Naive B cell (primary cell): ENCODE measurements around the gene HMCN2. TPM values are rescaled to one million over a fixed set of nuclear protein-coding genes. Genes with fewer than 3 reads are reported as not detected.
A peak's percentile ranks its signal among the peaks of the same experiment; 100 is the strongest.

ENCODE experiments used
- ATAC-seq, 2 donors: fragments of 150-1000 bp; cut with Tn5 transposase; 2 replicates each; pipeline ENCODE4 v1.10.0; 2021; ENCODE audit warnings: low read depth in 2 of 2, mild to moderate bottlenecking in 2 of 2, moderate library complexity in 2 of 2
- DNase-seq: peaks from one replicate; pipeline ENCODE4 v3.0.0; 2022
- H3K27ac Mint-ChIP-seq, 6 donors: one replicate each; pipeline ENCODE4 v1.8.0; 2020 to 2022; ENCODE audit warnings: mild to moderate bottlenecking in 6 of 6, mixed read lengths in 6 of 6, moderate library complexity in 5 of 6, inconsistent platforms in 2 of 6
- H3K27me3 Mint-ChIP-seq, 3 donors: one replicate each; pipeline ENCODE4 v1.8.0; 2021 to 2022; ENCODE audit warnings: mixed read lengths in 3 of 3, mild to moderate bottlenecking in 1 of 3
- H3K36me3 Mint-ChIP-seq, 2 donors: one replicate each; pipeline ENCODE4 v1.8.0; 2020 to 2022; ENCODE audit warnings: mixed read lengths in 2 of 2, inconsistent platforms in 1 of 2, mild to moderate bottlenecking in 1 of 2
- H3K4me1 Mint-ChIP-seq, 3 donors: one replicate each; pipeline ENCODE4 v1.8.0; 2020 to 2022; ENCODE audit warnings: mixed read lengths in 3 of 3, inconsistent platforms in 1 of 3, mild to moderate bottlenecking in 1 of 3, moderate library complexity in 1 of 3
- H3K4me3 Mint-ChIP-seq, 8 donors: one replicate each; pipeline ENCODE4 v1.8.0; 2020 to 2022; ENCODE audit warnings: mild to moderate bottlenecking in 8 of 8, mixed read lengths in 8 of 8, moderate library complexity in 8 of 8, inconsistent platforms in 2 of 8
- H3K9me3 Mint-ChIP-seq, 7 donors: one replicate each; pipeline ENCODE4 v1.8.0; 2020 to 2022; ENCODE audit warnings: mixed read lengths in 7 of 7, mild to moderate bottlenecking in 5 of 7, inconsistent platforms in 2 of 7, moderate library complexity in 1 of 7
- polyA plus RNA-seq, 6 donors: library from polyadenylated mRNA; unstranded; fragments of 300-500 nt; fragmentation: Illumina TruSeq; gene quantifications; one replicate each; pipeline ENCODE4 v1.2.3, GENCODE V29; 2021; ENCODE audit warnings: low read depth in 6 of 6

HMCN2 gene, protein sequence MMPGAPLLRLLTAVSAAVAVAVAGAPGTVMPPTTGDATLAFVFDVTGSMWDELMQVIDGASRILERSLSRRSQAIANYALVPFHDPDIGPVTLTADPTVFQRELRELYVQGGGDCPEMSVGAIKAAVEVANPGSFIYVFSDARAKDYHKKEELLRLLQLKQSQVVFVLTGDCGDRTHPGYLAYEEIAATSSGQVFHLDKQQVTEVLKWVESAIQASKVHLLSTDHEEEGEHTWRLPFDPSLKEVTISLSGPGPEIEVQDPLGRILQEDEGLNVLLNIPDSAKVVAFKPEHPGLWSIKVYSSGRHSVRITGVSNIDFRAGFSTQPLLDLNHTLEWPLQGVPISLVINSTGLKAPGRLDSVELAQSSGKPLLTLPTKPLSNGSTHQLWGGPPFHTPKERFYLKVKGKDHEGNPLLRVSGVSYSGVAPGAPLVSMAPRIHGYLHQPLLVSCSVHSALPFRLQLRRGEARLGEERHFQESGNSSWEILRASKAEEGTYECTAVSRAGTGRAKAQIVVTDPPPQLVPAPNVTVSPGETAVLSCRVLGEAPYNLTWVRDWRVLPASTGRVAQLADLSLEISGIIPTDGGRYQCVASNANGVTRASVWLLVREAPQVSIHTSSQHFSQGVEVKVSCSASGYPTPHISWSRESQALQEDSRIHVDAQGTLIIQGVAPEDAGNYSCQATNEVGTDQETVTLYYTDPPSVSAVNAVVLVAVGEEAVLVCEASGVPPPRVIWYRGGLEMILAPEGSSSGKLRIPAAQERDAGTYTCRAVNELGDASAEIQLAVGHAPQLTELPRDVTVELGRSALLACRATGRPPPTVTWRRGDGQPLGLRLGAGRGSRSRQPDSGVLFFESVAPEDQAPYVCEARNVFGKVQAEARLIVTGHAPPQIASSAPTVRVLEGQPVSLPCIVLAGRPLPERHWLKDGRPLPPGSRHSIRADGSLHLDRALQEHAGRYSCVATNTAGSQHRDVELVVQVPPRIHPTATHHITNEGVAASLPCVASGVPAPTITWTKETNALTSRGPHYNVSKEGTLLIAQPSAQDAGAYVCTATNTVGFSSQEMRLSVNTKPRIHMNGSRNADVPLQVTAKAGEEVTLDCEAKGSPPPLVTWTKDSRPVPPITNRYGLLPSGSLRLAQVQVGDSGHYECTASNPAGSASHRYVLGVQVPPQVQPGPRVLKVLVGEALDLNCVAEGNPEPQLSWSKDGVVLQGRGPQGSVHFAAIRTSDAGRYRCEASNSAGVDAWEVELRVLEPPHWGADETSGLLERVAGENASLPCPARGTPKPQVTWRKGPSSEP (N-terminal part only)
- polyA plus RNA-seq, result not detected

DNA sequence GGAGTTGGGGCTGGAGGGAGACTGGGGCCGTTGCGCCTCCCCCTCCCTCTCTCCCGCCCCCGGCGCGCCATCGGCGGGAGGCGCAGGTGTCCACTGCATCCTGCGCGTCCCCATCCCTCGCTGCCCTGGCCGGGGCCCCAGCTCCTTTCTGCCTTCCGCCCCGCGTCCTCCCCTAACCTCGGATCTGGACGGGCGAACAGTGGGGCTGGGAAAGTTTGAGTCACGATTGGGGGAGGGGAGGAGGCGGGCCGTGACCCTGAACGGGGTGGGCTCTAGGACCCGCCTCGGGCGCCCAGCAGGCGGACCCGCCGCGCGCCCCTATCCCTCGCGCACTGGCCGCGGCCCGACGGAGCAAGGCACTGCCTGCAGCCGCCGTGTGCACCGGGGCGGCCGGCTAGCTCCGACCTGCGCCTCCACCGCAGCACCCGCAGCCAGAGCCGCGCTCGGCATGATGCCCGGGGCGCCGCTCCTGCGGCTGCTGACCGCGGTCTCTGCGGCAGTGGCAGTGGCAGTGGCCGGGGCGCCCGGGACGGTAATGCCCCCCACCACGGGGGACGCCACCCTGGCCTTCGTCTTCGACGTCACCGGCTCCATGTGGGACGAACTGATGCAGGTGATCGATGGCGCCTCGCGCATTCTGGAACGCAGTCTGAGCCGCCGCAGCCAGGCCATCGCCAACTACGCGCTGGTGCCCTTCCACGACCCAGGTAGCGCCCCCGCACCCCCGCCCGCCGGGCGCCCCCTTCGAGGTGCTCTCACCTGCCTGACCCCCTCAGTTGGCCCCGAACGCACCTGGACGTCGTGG is at the start of gene HMCN2:
Gene HMCN2, plus strand, starts transcription at position 330 of the 805 bp plus-strand sequence. Its CDS starts 119 bp downstream, at position 449.
- no peak within 1 kb of the TSS for H3K27ac Mint-ChIP-seq
- H3K4me3 Mint-ChIP-seq, result peak within 1 kb of the TSS in 5 of 8 donors; percentile 16 to 70 (median 51)
- peaks cover 59 to 85% (median 82%) of the 10 kb centered on the region in 3 donors for H3K27me3 Mint-ChIP-seq
- ATAC-seq, result no peak
- H3K9me3 Mint-ChIP-seq, result no peaks in the 10 kb centered on the region
- peaks cover 0 to 13% (median 8%) of the 10 kb centered on the region in 3 donors for H3K4me1 Mint-ChIP-seq
- DNase-seq, result no peak
- no peaks in the 10 kb centered on the region for H3K36me3 Mint-ChIP-seq

DNA sequence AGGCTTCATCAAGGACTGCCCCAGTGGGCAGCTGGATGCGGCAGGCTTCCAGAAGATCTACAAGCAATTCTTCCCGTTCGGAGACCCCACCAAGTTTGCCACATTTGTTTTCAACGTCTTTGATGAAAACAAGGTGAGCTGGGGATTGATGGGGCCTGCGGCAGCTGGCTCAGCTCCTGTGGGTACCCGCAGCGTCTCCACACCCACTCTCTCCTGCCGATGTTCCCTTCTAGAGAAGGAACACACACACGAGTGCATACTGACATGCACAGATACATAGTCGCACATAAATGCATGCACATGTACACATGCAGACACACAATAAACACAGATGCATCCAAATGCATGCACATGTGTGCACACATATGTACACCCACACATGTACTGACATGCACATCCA is 47.7 kb upstream of the HMCN2 start:
- no peak overlapping the region for H3K4me3 Mint-ChIP-seq
- no peaks in the 10 kb centered on the region for H3K4me1 Mint-ChIP-seq
- no peaks in the 10 kb centered on the region for H3K36me3 Mint-ChIP-seq
- H3K9me3 Mint-ChIP-seq, result no peaks in the 10 kb centered on the region
- H3K27me3 Mint-ChIP-seq, result peaks cover 0 to 5% (median 0%) of the 10 kb centered on the region in 3 donors
- no peak overlapping the region for H3K27ac Mint-ChIP-seq
- no peak for DNase-seq
- no peak for ATAC-seq

DNA sequence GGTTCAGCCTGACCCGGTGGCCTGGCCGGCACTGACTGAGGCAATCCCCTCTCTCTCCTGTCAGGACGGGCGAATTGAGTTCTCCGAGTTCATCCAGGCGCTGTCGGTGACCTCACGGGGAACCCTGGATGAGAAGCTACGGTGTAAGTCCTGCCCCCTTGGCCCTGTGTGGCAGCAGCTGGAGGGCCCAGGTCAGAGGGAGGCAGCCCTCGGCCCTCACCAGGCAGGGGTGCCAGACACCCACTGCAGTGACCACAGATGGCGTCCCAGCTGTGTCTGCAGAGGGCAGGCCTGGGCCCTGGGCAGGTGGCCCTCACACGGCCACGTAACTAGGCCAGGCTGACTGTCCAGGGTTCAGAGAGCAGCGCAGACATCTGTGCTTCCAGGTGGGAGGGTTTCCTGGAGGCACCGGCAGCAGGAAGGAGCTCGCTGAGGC is 45.9 kb upstream of the HMCN2 start:
- Mint-ChIP-seq H3K36me3 (no peaks in the 10 kb centered on the region), H3K27me3 (peaks cover 0 to 5% (median 0%) of the 10 kb centered on the region in 3 donors), H3K9me3 (no peaks in the 10 kb centered on the region), H3K27ac (no peak overlapping the region), H3K4me1 (no peaks in the 10 kb centered on the region), H3K4me3 (no peak overlapping the region)
- DNase-seq (no peak), ATAC-seq (no peak)

DNA sequence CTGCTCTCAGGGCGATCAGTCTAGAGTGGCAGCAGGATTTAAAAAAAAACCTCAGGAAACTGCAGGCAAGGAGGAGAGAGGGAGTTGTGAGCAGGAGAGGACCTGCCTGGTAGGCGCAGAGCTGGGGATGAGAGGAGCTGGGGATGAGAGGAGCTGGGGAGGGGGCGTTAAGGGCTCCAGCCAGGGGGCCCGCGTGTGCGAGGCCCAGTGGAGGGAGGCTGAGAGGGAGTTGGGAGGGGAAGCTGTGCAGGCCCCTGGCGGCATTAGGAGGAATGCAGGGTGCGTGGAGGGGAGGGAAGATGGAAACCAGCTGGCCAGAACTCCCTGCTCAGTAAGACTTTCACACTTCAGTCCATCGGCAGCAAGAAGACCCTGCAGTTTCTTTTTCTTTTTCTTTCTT is 45.2 kb upstream of the HMCN2 start:
- Mint-ChIP-seq H3K36me3 (no peaks in the 10 kb centered on the region), H3K4me3 (no peak overlapping the region), H3K27ac (no peak overlapping the region), H3K27me3 (no peaks in the 10 kb centered on the region), H3K9me3 (no peaks in the 10 kb centered on the region), H3K4me1 (no peaks in the 10 kb centered on the region)
- DNase-seq (no peak), ATAC-seq (no peak)

DNA sequence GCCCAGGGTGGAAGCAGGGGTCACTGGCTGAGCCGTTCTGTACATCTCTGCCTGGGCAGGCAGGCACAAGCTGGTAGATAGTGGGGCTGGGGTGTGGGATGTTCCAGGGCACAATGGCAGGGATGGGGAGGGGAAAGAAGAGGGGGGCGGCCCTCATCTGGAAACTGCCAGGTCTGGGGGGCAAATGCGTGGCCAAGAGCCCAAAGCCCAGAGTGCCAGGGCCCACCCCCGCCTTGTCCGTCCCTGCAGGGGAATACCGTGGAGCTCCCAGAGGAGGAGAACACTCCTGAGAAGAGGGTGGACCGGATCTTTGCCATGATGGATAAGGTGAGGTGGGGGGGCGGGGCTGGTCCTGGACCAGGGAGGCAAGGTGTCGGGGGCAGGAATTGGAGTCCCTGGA is 42.7 kb upstream of the HMCN2 start:
- H3K9me3 Mint-ChIP-seq, result peaks cover 0 to 10% (median 7%) of the 10 kb centered on the region in 7 donors
- H3K36me3 Mint-ChIP-seq, result no peaks in the 10 kb centered on the region
- peaks cover 0 to 4% (median 0%) of the 10 kb centered on the region in 3 donors for H3K27me3 Mint-ChIP-seq
- DNase-seq (no peak), ATAC-seq (no peak)
- no peak overlapping the region for H3K4me3 Mint-ChIP-seq
- no peaks in the 10 kb centered on the region for H3K4me1 Mint-ChIP-seq
- H3K27ac Mint-ChIP-seq, result no peak overlapping the region

DNA sequence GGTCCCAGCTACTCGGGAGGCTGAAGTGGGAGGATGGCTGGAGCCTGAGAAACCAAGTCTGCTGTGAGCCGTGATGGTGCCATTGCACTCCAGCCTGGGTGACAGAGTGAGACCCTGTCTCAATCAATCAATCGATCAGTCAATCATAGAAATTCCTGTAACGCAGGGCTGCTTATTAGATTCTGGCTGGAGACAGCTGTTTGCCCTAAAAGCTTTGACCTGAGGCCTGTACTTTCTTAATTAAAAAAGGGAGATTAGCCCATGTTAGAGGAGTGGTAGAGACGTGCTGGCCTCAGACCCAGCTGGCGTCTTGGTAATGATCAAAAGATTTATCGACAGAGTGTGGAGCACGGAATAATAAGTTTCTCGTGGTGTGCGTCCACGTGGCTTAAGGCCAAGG is 40.5 kb upstream of the HMCN2 start:
- DNase-seq (no peak), ATAC-seq (no peak)
- no peak overlapping the region for H3K4me3 Mint-ChIP-seq
- peaks cover 0 to 23% (median 18%) of the 10 kb centered on the region in 7 donors for H3K9me3 Mint-ChIP-seq
- H3K4me1 Mint-ChIP-seq, result no peaks in the 10 kb centered on the region
- H3K27me3 Mint-ChIP-seq, result peaks cover 0 to 4% (median 0%) of the 10 kb centered on the region in 3 donors
- H3K36me3 Mint-ChIP-seq, result no peaks in the 10 kb centered on the region
- no peak overlapping the region for H3K27ac Mint-ChIP-seq

DNA sequence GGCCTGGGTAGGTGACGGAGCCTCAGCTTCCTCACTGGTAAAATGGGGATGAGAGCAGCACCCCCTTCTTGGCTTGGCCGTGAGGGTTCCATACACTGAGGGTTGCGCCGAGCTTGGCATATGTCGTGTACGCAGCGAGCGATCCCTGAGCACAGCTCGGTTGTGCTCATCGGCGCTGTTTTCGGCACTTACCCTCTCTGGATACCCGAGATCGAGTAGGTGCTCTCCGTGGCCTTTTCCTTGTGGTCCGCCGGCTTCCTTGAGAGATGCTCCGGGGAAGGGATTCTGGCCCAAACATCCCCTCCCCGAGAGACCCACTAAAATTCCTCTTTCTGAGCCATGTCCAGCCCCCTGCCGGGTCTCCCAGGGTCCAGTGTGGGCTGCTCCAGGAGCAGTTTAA is 40.0 kb upstream of the HMCN2 start:
- peaks cover 0 to 23% (median 18%) of the 10 kb centered on the region in 7 donors for H3K9me3 Mint-ChIP-seq
- H3K27ac Mint-ChIP-seq, result no peak overlapping the region
- H3K4me3 Mint-ChIP-seq, result no peak overlapping the region
- DNase-seq (no peak), ATAC-seq (no peak)
- peaks cover 0 to 4% (median 0%) of the 10 kb centered on the region in 3 donors for H3K27me3 Mint-ChIP-seq
- H3K36me3 Mint-ChIP-seq, result no peaks in the 10 kb centered on the region
- H3K4me1 Mint-ChIP-seq, result no peaks in the 10 kb centered on the region

DNA sequence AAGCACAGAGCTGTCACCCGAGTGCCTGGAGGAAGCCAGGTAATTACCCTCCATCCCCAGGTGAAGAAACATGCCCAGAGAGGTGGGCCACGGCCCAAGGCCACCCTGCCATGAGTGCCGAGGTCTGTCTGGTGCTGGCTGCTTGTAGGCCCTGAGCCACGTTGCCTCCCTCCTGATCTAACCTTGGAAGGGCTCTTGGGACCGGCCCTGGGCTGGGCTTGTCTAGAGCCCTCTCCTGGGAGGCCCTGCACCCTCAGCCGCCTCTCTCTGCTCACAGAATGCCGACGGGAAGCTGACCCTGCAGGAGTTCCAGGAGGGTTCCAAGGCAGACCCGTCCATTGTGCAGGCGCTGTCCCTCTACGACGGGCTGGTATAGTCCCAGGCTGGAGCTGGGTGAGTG is 39.4 kb upstream of the HMCN2 start:
- H3K27me3 Mint-ChIP-seq, result peaks cover 0 to 4% (median 0%) of the 10 kb centered on the region in 3 donors
- H3K36me3 Mint-ChIP-seq, result no peaks in the 10 kb centered on the region
- H3K9me3 Mint-ChIP-seq, result peaks cover 0 to 23% (median 18%) of the 10 kb centered on the region in 7 donors
- ATAC-seq (no peak), DNase-seq (no peak)
- no peak overlapping the region for H3K27ac Mint-ChIP-seq
- H3K4me3 Mint-ChIP-seq, result no peak overlapping the region
- no peaks in the 10 kb centered on the region for H3K4me1 Mint-ChIP-seq

DNA sequence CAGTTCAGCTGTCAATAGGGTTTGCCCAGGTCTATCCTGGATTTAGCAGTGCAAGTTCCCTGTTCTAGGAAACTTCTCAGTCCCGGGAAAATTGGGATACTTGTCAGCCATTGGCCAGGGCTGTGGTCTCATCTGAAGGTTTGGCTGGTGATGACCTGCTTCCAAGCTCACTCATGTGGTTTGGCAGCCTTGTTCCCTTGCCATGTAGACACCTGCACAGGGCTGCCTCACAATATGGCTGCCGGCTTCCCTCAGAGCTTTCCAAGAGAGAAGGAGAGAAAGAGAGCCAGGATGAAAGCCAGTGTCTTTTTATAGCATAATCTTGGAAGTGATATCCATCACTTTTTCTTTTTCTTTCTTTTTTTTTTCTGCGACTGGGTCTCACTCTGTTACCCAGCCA is 37.7 kb upstream of the HMCN2 start:
- Mint-ChIP-seq H3K27me3 (peaks cover 1 to 4% (median 2%) of the 10 kb centered on the region in 3 donors), H3K36me3 (no peaks in the 10 kb centered on the region), H3K27ac (no peak overlapping the region), H3K4me1 (no peaks in the 10 kb centered on the region), H3K9me3 (peaks cover 0 to 23% (median 18%) of the 10 kb centered on the region in 7 donors), H3K4me3 (no peak overlapping the region)
- DNase-seq, result no peak
- no peak for ATAC-seq

DNA sequence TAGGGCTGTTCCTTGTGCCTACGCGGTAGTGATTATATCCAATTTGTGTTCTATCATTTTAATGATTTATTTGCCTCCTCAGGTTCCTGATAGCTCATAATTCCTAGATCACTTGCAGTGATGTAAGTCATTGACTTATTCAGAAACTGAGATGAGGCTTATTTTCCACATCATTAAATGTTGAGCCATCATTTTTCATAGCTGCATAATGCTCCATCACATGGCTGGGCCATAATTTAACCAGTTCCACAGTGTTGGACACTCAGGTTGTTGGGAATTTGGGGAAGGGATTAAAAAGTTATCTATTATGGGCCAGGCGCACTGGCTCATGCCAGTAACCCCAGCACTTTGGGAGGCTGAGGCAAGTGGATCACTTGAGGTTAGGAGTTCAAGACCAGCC is 35.8 kb upstream of the HMCN2 start:
- no peaks in the 10 kb centered on the region for H3K36me3 Mint-ChIP-seq

DNA sequence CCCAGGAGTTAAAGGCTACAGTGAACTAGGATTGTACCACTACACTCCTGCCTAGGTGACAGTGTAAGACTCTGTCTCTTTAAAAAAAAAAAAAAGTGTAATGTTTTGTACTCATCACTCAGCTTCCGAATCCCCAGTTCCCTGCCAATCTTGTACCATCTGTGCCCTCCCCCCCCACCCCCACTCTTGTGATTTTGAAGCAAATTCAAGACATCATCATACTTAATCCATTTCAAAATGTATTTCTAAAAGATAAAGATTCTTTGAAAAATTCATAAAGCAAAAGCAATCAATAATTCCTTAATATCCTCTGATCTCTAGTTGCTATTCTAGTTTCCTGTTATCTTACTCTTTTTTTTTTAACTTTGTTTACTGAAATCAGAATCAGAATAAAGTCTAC is 34.9 kb upstream of the HMCN2 start:
- Mint-ChIP-seq H3K27ac (no peak overlapping the region), H3K36me3 (no peaks in the 10 kb centered on the region), H3K4me1 (no peaks in the 10 kb centered on the region), H3K27me3 (peaks cover 7 to 12% (median 8%) of the 10 kb centered on the region in 3 donors), H3K4me3 (no peak overlapping the region), H3K9me3 (peaks cover 0 to 23% (median 18%) of the 10 kb centered on the region in 7 donors)
- DNase-seq (no peak), ATAC-seq (no peak)

More for the DNA sequence above, 35.8 kb upstream of the HMCN2 start:
- Mint-ChIP-seq H3K4me3 (no peak overlapping the region), H3K4me1 (no peaks in the 10 kb centered on the region), H3K9me3 (peaks cover 0 to 23% (median 18%) of the 10 kb centered on the region in 7 donors), H3K27me3 (peaks cover 7 to 12% (median 8%) of the 10 kb centered on the region in 3 donors), H3K27ac (no peak overlapping the region)
- DNase-seq (no peak), ATAC-seq (no peak)

DNA sequence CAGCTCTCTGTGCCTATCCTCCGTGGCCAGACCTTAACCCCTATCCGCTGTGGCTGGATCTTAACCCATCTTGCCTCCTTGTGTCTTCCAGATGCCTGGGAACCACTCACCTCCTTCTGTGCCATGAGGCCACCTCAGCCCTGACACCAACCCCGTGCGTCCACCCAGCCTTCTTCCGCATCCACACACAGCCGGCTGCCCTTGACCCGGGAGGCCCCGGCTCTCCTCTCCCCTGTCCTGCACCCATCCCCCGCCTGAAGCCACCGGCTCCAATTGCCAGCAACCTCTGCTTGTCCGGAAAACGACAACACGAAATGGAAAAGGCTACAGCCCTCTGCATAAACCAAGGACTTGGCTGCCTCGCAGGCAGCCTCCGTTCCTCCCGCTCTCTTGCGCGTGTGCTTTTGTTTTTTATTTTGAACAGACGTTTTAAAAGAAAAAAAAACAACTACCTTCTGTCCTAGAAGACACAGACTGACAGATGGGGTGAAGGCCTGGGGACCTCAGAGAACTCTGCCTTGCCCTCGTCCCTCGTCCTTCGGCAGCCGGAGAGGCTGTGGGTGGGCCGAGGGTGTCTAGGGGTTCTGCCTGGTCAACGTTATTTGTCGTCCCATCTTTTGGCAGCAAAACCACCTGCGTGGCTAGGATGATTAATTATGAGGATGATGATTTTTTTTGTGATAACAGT is 32.5 kb upstream of the HMCN2 start:
- Mint-ChIP-seq H3K9me3 (peaks cover 0 to 11% (median 7%) of the 10 kb centered on the region in 7 donors), H3K4me1 (peaks cover 0 to 7% (median 5%) of the 10 kb centered on the region in 3 donors), H3K27me3 (peaks cover 3 to 12% (median 8%) of the 10 kb centered on the region in 3 donors), H3K4me3 (no peak overlapping the region), H3K36me3 (no peaks in the 10 kb centered on the region), H3K27ac (peak overlapping the region in 1 of 6 donors; percentile 38)
- no peak for ATAC-seq
- DNase-seq, result no peak
